SU-DHL-6 (cell line): ENCODE data around the gene THSD7A.

ENCODE experiments used
- H2AFZ ChIP-seq: fragments of 200-600 bp; sonication (generic); 2 replicates; pipeline ENCODE4 v1.6.1; 2014; ENCODE audit warnings: low read depth, mild to moderate bottlenecking, moderate library complexity, mixed read lengths, antibody characterized with exemption, low read length; ENCODE audit not compliant: severe bottlenecking
- H3F3A ChIP-seq: fragments of 200-600 bp; shearing (Covaris generic); 2 replicates; pipeline ENCODE4 v1.6.0; 2016; ENCODE audit warnings: antibody characterized with exemption, mild to moderate bottlenecking; ENCODE audit not compliant: insufficient read depth
- H3K27ac ChIP-seq: fragments of 200-600 bp; sonication (generic); 2 replicates; pipeline ENCODE4 v1.5.1; 2016; ENCODE audit warnings: low read depth, mild to moderate bottlenecking, low read length, moderate library complexity, mixed read lengths
- H3K27me3 ChIP-seq: fragments of 200-600 bp; sonication (generic), shearing (Covaris generic); 2 replicates; pipeline ENCODE4 v1.6.0; 2014; ENCODE audit warnings: mild to moderate bottlenecking, low read length
- H3K36me3 ChIP-seq: fragments of 200-600 bp; sonication (generic); 2 replicates; pipeline ENCODE4 v1.6.1; 2014; ENCODE audit warnings: mild to moderate bottlenecking, low read length, mixed read lengths
- H3K4me2 ChIP-seq: fragments of 300-600, 200-600 bp; shearing (Covaris generic), sonication (generic); 2 replicates; pipeline ENCODE4 v1.6.0; 2014; ENCODE audit warnings: low read length, low read depth, mild to moderate bottlenecking; ENCODE audit not compliant: poor library complexity, severe bottlenecking
- H3K4me3 ChIP-seq: fragments of 200-600 bp; sonication (generic); 2 replicates; pipeline ENCODE4 v1.5.1; 2014; ENCODE audit warnings: antibody characterized with exemption, low read length, mild to moderate bottlenecking, mixed read lengths; ENCODE audit not compliant: insufficient read depth, poor library complexity, severe bottlenecking
- H3K79me2 ChIP-seq: fragments of 200-600 bp; sonication (generic); 2 replicates; pipeline ENCODE4 v1.6.1; 2014; ENCODE audit warnings: mild to moderate bottlenecking, low read length, moderate library complexity; ENCODE audit not compliant: insufficient read depth
- H3K9ac ChIP-seq: fragments of 200-600 bp; sonication (generic); 2 replicates; pipeline ENCODE4 v1.7.0; 2014; ENCODE audit warnings: mild to moderate bottlenecking, low read length
- H3K9me2 ChIP-seq: fragments of 200-600 bp; sonication (generic); replicated peaks from 2 replicates; pipeline ENCODE4 v1.6.1; 2014; ENCODE audit warnings: low read length; ENCODE audit not compliant: insufficient read depth
- H3K9me3 ChIP-seq: fragments of 200-600 bp; sonication (generic); 2 replicates; pipeline ENCODE4 v1.6.1; 2014; ENCODE audit warnings: low read length, mixed read lengths; ENCODE audit not compliant: insufficient read depth
- H4K20me1 ChIP-seq: fragments of 200-600 bp; sonication (generic); 2 replicates; pipeline ENCODE4 v1.6.1; 2014; ENCODE audit warnings: low read depth, mild to moderate bottlenecking, antibody characterized with exemption, low read length, moderate library complexity, mixed read lengths
- CTCF ChIP-seq: fragments of 200-600 bp; sonication (generic); IDR thresholded peaks from one replicate; pipeline ENCODE4 v1.5.1; 2017; ENCODE audit warnings: antibody characterized with exemption, mild to moderate bottlenecking, low read length, moderate library complexity; ENCODE audit not compliant: insufficient read depth, poor library complexity, severe bottlenecking
- EZH2phosphoT487 ChIP-seq: fragments of 200-600 bp; sonication (generic), shearing (Covaris generic); conservative IDR thresholded peaks from 2 replicates; pipeline ENCODE4 v1.6.1; 2018; ENCODE audit warnings: mild to moderate bottlenecking, antibody characterized with exemption, low read length, moderate library complexity, mixed read lengths

The THSD7A gene

GRCh38 chr7:11587048-11587447, 244.9 kb downstream of the THSD7A start:
- Histone ChIP-seq H3K9me3 (no peaks in the 10 kb centered on the region), H3K4me2 (no peak overlapping the region), H4K20me1 (no peaks in the 10 kb centered on the region), H3K36me3 (no peaks in the 10 kb centered on the region), H3K27ac (no peak overlapping the region), H3K9ac (no peak overlapping the region), H3K79me2 (no peaks in the 10 kb centered on the region), H2AFZ (no peak overlapping the region), H3K4me3 (no peak overlapping the region), H3F3A (no peaks in the 10 kb centered on the region), H3K9me2 (no peaks in the 10 kb centered on the region), H3K27me3 (no peaks in the 10 kb centered on the region)
- TF ChIP-seq EZH2phosphoT487: no peak
- no peak for TF ChIP-seq CTCF

- H3K27me3 ChIP-seq: no peaks in the 10 kb centered on the region
- no peak overlapping the region for H3K4me3 ChIP-seq
- no peak overlapping the region for H2AFZ ChIP-seq
- H3K9ac ChIP-seq: no peak overlapping the region
- H3K27ac ChIP-seq: no peak overlapping the region
- H3K9me2 ChIP-seq: no peaks in the 10 kb centered on the region
- H3K79me2 ChIP-seq: no peaks in the 10 kb centered on the region
- H4K20me1 ChIP-seq: no peaks in the 10 kb centered on the region
- no peak for TF ChIP-seq EZH2phosphoT487
- TF ChIP-seq CTCF: no peak
- no peak overlapping the region for H3K4me2 ChIP-seq
- H3F3A ChIP-seq: no peaks in the 10 kb centered on the region
- no peaks in the 10 kb centered on the region for H3K36me3 ChIP-seq
- no peaks in the 10 kb centered on the region for H3K9me3 ChIP-seq
Measured at GRCh38 chr7:11584406-11585031, 247.5 kb downstream of the THSD7A start.

- no peaks in the 10 kb centered on the region for H3K27me3 ChIP-seq
- no peak overlapping the region for H3K9ac ChIP-seq
- H3F3A ChIP-seq: no peaks in the 10 kb centered on the region
- no peak overlapping the region for H3K4me2 ChIP-seq
- no peaks in the 10 kb centered on the region for H3K79me2 ChIP-seq
- no peaks in the 10 kb centered on the region for H3K36me3 ChIP-seq
- no peaks in the 10 kb centered on the region for H4K20me1 ChIP-seq
- TF ChIP-seq EZH2phosphoT487 (no peak), CTCF (no peak)
- H3K9me2 ChIP-seq: no peaks in the 10 kb centered on the region
- H2AFZ ChIP-seq: no peak overlapping the region
- H3K27ac ChIP-seq: no peak overlapping the region
- H3K9me3 ChIP-seq: no peaks in the 10 kb centered on the region
- H3K4me3 ChIP-seq: no peak overlapping the region
Measured at GRCh38 chr7:11579141-11579540, 252.9 kb downstream of the THSD7A start.

GRCh38 chr7:11576310-11576709, 255.7 kb downstream of the THSD7A start:
- Histone ChIP-seq H3K9me3 (no peaks in the 10 kb centered on the region), H3K27ac (no peak overlapping the region), H3K9ac (no peak overlapping the region), H4K20me1 (no peaks in the 10 kb centered on the region), H3K36me3 (no peaks in the 10 kb centered on the region), H3K79me2 (no peaks in the 10 kb centered on the region), H3K4me2 (no peak overlapping the region), H3F3A (no peaks in the 10 kb centered on the region), H2AFZ (no peak overlapping the region), H3K27me3 (no peaks in the 10 kb centered on the region), H3K4me3 (no peak overlapping the region), H3K9me2 (no peaks in the 10 kb centered on the region)
- TF ChIP-seq CTCF: no peak
